Umbilical cord (tissue), 2 donors: Measurements from ENCODE around the gene ZNF37A. TPM values are rescaled to one million over a fixed set of nuclear protein-coding genes. Genes with fewer than 3 reads are reported as not detected.
"Not testable (repeated sequence)": the region's sequence is repeated elsewhere in the genome, so short reads cannot be mapped to it uniquely, and the experiment has no call there.

Experiments used
- DNase-seq: peaks from one replicate; pipeline ENCODE4 v3.0.0-alpha.2; 2015; ENCODE audit warnings: low spot score
- total RNA-seq: library from RNA; depleted of rRNA; stranded (reverse); fragments of >200 nt; gene quantifications from one replicate; pipeline ENCODE4 v1.2.3, GENCODE V29; 2014; ENCODE audit warnings: low replicate concordance; ENCODE audit not compliant: insufficient read depth

Gene ZNF37A
- total RNA-seq, 1 donor from 2014 or later, result 31.1 TPM

DNA sequence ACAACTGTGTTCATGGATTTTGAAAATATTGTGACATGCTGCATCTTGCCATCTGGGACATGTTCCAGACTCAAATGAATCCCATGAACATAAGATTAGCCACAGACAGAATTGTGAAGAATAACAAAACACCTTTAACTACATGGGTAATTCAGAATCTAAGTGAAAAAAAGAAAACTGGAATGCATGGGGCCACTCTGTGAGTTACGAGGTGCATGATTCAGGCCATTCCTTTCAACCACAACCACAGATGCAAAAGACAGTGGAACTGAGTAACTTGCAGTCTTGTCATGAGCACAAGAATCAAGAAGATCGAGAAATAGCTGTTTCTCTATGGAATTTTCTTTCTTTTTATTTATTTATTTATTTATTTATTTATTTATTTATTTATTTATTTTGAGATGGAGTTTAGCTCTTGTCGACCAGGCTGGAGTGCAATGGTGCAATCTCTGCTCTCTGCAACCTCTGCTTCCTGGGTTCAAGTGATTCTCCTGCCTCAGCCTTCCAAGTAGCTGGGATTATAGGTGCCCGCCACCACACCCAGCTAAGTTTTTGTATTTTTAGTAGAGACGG, 56.8 kb downstream of the ZNF37A start:
- not testable (repeated sequence) for DNase-seq

GRCh38 chr10:38156416-38157269, 62.5 kb downstream of the ZNF37A start:
- no peak for DNase-seq

GRCh38 chr10:38157270-38157685, 63.1 kb downstream of the ZNF37A start:
- DNase-seq, result no peak

DNA sequence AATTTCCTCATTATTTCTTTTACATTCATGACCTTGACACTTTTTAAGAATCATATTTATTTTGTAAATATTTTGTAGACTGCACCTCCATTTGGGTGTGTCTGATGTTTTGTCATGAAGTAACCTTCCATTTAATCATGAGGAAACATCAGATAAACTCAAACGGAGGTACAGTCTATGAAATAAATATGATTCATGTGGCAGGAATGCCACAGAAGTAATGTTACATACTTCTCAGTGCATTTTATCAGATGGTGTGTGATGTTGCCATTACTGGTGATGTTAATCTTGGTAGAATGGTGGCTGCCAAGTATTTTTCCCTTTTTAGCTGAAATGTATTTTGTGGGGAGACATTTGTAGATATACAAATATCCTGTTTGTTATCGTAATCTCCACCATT, 64.9 kb downstream of the ZNF37A start:
- no peak for DNase-seq

GRCh38 chr10:38163617-38164016, 69.5 kb downstream of the ZNF37A start:
- no peak for DNase-seq

DNA sequence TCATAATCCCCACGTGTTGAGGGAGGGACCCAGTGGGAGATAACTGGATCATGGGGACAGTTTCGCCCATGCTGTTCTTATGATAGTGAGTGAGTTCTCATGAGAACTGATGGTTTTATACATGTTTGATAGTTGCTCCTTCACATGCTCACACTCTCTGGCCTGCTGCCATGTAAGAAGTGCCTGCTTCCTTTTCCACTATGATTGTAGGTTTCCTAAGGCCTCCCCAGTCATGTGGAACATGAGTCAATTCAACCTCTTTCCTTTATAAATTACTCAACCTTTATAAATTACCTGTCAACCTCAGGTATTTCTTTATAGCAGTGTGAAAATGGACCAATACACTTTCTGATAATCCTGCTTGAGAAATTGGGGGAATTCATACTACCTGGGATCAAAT, 80.2 kb downstream of the ZNF37A start:
- no peak for DNase-seq

- DNase-seq, result no peak
These were observed 90.3 kb downstream of the ZNF37A start for GRCh38 chr10:38184477-38184876.

Other genes starting within 250 kb of the ZNF37A start
- 35.9 TPM for gene ZNF248, start 236.7 kb upstream of the ZNF37A start, total RNA-seq
- gene ZNF25, start 117.7 kb upstream of the ZNF37A start, total RNA-seq, result 33.2 TPM
- 37.8 TPM for gene ZNF33A, start 83.7 kb upstream of the ZNF37A start, total RNA-seq